Spleen (tissue), 7 donors: ENCODE measurements around the gene AGK.

Source experiments
- POLR2A ChIP-seq, 3 donors: fragments of 450-650 bp; IDR thresholded peaks; one replicate each; pipeline ENCODE4 v1.5.1; 2017; ENCODE audit warnings: antibody characterized with exemption in 3 of 3, mild to moderate bottlenecking in 1 of 3
- TF ChIP-seq, protein P1 (sequence below), 11 experiments: fragments of 200-600 bp in 7 of 11; fragments of 450-650 bp in 4 of 11; sonication (generic) in 4 of 11; IDR thresholded peaks in 8 of 11; conservative IDR thresholded peaks in 3 of 11; 1 replicate in 7 of 11; 2 replicates in 4 of 11; pipeline versions ENCODE4 v1.4.0 to v1.8.0; 2016 to 2021; ENCODE audit warnings: antibody characterized with exemption in 11 of 11, inconsistent platforms in 4 of 11, mild to moderate bottlenecking in 1 of 11
- donor health status: DM: no; HTN: no; CAD: no; lungs with moderate emphysema.
- donor health status: DM: no; HTN: no; CAD: no.
- donor health status: DM: no; HTN: no; CAD: no.

DNA sequence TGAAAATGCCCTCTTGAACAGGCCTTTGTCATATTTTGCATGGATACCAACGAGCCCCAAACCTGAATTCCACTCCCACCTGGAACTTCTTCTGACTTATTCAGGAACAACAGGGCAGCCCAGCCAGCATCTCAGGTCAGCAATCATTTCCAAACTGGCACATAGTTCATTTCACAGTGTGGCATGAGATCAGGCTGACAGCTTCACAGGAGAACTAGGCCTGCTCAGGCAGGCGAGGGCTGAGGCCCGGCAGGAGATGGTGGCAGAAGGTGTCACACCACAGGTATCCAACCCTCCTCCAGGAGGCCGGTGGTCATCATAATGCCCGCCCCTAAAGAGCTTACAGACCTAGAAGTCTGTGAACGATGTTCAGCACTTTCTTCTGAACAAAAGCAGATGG lies 108.3 kb downstream of the AGK start:
- TF ChIP-seq POLR2A (IDR thresholded peaks at IDR 0.05): no peak
- TF ChIP-seq, protein P1, sequence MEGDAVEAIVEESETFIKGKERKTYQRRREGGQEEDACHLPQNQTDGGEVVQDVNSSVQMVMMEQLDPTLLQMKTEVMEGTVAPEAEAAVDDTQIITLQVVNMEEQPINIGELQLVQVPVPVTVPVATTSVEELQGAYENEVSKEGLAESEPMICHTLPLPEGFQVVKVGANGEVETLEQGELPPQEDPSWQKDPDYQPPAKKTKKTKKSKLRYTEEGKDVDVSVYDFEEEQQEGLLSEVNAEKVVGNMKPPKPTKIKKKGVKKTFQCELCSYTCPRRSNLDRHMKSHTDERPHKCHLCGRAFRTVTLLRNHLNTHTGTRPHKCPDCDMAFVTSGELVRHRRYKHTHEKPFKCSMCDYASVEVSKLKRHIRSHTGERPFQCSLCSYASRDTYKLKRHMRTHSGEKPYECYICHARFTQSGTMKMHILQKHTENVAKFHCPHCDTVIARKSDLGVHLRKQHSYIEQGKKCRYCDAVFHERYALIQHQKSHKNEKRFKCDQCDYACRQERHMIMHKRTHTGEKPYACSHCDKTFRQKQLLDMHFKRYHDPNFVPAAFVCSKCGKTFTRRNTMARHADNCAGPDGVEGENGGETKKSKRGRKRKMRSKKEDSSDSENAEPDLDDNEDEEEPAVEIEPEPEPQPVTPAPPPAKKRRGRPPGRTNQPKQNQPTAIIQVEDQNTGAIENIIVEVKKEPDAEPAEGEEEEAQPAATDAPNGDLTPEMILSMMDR (IDR thresholded peaks at IDR 0.05 in 8 of 11, conservative IDR thresholded peaks at IDR 0.05 in 3 of 11): no peak
